ENCODE results near the gene ABCC1.

The ABCC1 gene

DNA sequence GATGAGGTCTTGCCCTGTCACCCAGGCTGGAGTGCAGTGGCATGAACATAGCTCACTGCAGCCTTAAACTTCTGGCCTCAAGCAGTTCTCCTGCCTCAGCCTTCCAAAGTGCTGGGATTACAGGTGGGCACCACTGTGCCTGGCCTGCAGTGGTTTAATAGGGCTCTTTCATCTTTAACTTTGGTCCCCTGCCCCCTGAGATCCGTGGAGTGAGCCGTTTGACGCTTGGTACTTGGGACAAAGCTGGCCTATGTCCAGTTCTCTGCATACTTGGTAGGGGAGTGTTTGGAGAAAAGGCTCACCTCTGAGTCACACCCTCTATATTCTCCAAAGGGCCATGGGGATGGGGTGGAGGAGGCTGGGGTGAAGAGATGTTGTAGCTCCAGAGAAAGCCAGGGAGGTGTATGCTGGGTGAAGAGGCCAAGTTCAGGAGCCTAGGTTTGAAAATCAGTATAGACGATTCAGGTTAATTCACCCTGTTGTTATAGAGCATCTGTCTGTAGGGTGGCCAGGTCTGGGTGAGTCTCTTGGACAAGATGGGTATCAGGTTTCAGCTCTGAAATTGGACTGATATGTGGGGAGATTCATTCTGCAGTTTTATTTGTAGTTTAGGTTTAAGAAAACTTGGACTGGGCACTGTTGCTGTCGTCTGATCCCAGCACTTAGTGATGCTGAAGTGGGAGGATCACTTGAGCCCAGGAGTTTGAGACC is 17.6 kb downstream of the ABCC1 start:
- Histone ChIP-seq H3K4me3 (ENCODE audit: control insufficient read depth in 1 of 7, extremely low read depth in 1 of 7, insufficient read depth in 4 of 7, low read depth in 2 of 7, low read length in 6 of 7) (no peak overlapping the region), H3K4me1 (ENCODE audit: control extremely low read depth in 1 of 4, control insufficient read depth in 4 of 4, insufficient read depth in 4 of 4, low read length in 3 of 4) (peaks cover 0 to 8% (median 4%) of the 10 kb centered on the region in 4 experiments), H3K36me3 (ENCODE audit: control insufficient read depth in 4 of 4, insufficient read depth in 4 of 4, low read length in 3 of 4) (peaks cover 8 to 35% (median 24%) of the 10 kb centered on the region in 4 experiments), H3K9me3 (ENCODE audit: control extremely low read depth in 1 of 5, control insufficient read depth in 4 of 5, insufficient read depth in 2 of 5, low read depth in 1 of 5, low read length in 4 of 5) (peaks cover 0 to 31% (median 20%) of the 10 kb centered on the region in 5 experiments), H3K27ac (ENCODE audit: insufficient read depth in 1 of 2, low read depth in 1 of 2, low read length in 2 of 2, poor library complexity in 1 of 2, severe bottlenecking in 2 of 2) (no peak overlapping the region), H3K27me3 (replicated peaks in 2 of 5; ENCODE audit: control insufficient read depth in 4 of 5, insufficient read depth in 5 of 5, low read length in 4 of 5) (no peaks in the 10 kb centered on the region)
- WGBS (ENCODE audit: insufficient coverage): 100% methylated on average over 1 of the region's 5 CpGs
- ChIA-PET POLR2A (no interaction called here), CTCF (interaction anchor here (0.7 to 2.0 kb wide), 4 partner anchors 7 to 18 kb away, joined by 3 to 8 read pairs (median 7); no protein-coding TSS in a partner anchor)
- no peak for DNase-seq

DNA sequence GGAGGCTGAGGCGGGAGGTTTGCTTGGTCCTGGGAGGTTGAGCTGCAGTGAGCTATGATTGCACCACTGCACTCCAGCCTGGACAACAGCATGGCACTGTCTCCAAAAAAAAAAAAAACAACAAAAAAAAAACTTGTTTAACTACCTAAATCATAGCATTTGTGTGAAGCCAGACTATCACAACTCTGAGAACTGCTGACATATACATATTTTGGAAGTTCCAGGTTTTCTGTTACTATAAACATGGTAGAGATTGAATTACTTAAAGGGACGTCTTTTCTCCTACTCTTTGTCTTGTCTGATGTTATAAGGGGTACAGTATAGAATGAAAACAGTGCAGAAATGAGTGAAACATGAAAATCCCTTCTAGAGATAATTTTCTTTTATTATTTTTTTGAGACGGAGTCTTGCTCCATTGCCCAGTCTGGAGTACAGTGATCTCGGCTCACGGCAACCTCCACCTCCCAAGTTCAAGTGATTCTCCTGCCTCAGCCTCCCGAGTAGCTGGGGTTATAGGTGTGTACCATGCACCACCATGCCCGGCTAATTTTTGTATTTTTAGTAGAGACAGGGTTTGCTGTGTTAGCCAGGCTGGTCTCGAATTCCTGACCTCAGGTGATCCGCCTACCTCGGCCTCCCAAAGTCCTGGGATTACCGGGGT is 18.4 kb downstream of the ABCC1 start:
- POLR2A ChIA-PET: no interaction called here
- Histone ChIP-seq H3K27me3 (replicated peaks in 2 of 5; ENCODE audit: control insufficient read depth in 4 of 5, insufficient read depth in 5 of 5, low read length in 4 of 5) (no peaks in the 10 kb centered on the region), H3K36me3 (ENCODE audit: control insufficient read depth in 4 of 4, insufficient read depth in 4 of 4, low read length in 3 of 4) (peaks cover 8 to 42% (median 28%) of the 10 kb centered on the region in 4 experiments), H3K27ac (ENCODE audit: insufficient read depth in 1 of 2, low read depth in 1 of 2, low read length in 2 of 2, poor library complexity in 1 of 2, severe bottlenecking in 2 of 2) (no peak overlapping the region), H3K4me3 (ENCODE audit: control insufficient read depth in 1 of 7, extremely low read depth in 1 of 7, insufficient read depth in 4 of 7, low read depth in 2 of 7, low read length in 6 of 7) (no peak overlapping the region), H3K9me3 (ENCODE audit: control extremely low read depth in 1 of 5, control insufficient read depth in 4 of 5, insufficient read depth in 2 of 5, low read depth in 1 of 5, low read length in 4 of 5) (peaks cover 0 to 32% (median 27%) of the 10 kb centered on the region in 5 experiments), H3K4me1 (ENCODE audit: control extremely low read depth in 1 of 4, control insufficient read depth in 4 of 4, insufficient read depth in 4 of 4, low read length in 3 of 4) (peaks cover 0 to 5% (median 3%) of the 10 kb centered on the region in 4 experiments)
- CTCF ChIA-PET: interaction anchor here (0.7 to 1.9 kb wide), 4 partner anchors 10 to 19 kb away, joined by 3 to 7 read pairs (median 5); no protein-coding TSS in a partner anchor
- 97% methylated on average over 5 of the region's 11 CpGs for WGBS (ENCODE audit: insufficient coverage)
- DNase-seq: no peak

DNA sequence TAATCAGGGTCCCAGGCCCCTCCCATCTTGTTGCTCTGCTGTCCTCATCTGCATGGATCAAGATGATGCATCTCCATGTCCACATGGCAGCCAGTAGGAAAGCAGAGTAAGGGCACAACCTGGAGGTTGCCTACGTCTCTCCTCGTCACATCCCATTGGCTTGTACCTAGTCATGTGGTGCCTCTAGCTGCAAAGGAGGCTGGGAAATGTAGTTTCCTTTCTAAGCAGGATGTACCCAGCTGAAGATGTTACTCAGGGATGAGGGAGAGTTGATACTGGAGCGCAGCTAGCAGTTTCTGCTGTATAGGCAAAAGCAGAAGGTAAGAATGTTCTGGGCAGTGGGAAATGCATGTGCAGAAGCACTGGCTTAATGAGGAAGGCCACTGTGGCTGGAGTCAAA is 20.8 kb downstream of the ABCC1 start:
- no peak overlapping the region for H3K27ac ChIP-seq (ENCODE audit: insufficient read depth in 1 of 2, low read depth in 1 of 2, low read length in 2 of 2, poor library complexity in 1 of 2, severe bottlenecking in 2 of 2)
- POLR2A ChIA-PET: no interaction called here
- no peaks in the 10 kb centered on the region for H3K27me3 ChIP-seq (replicated peaks in 2 of 5; ENCODE audit: control insufficient read depth in 4 of 5, insufficient read depth in 5 of 5, low read length in 4 of 5)
- WGBS (ENCODE audit: insufficient coverage): 100% methylated on average over 2 of the region's 3 CpGs
- CTCF ChIA-PET: interaction anchor here (0.7 to 1.9 kb wide), 4 partner anchors 9 to 18 kb away, joined by 3 to 5 read pairs (median 3); no protein-coding TSS in a partner anchor
- H3K4me1 ChIP-seq (ENCODE audit: control extremely low read depth in 1 of 4, control insufficient read depth in 4 of 4, insufficient read depth in 4 of 4, low read length in 3 of 4): peaks cover 0 to 7% (median 1%) of the 10 kb centered on the region in 4 experiments
- peaks cover 0 to 31% (median 23%) of the 10 kb centered on the region in 5 experiments for H3K9me3 ChIP-seq (ENCODE audit: control extremely low read depth in 1 of 5, control insufficient read depth in 4 of 5, insufficient read depth in 2 of 5, low read depth in 1 of 5, low read length in 4 of 5)
- peaks cover 11 to 42% (median 25%) of the 10 kb centered on the region in 4 experiments for H3K36me3 ChIP-seq (ENCODE audit: control insufficient read depth in 4 of 4, insufficient read depth in 4 of 4, low read length in 3 of 4)
- peak in 2 of 3 donors; percentile 48 to 64 for DNase-seq
- no peak overlapping the region for H3K4me3 ChIP-seq (ENCODE audit: control insufficient read depth in 1 of 7, extremely low read depth in 1 of 7, insufficient read depth in 4 of 7, low read depth in 2 of 7, low read length in 6 of 7)

DNA sequence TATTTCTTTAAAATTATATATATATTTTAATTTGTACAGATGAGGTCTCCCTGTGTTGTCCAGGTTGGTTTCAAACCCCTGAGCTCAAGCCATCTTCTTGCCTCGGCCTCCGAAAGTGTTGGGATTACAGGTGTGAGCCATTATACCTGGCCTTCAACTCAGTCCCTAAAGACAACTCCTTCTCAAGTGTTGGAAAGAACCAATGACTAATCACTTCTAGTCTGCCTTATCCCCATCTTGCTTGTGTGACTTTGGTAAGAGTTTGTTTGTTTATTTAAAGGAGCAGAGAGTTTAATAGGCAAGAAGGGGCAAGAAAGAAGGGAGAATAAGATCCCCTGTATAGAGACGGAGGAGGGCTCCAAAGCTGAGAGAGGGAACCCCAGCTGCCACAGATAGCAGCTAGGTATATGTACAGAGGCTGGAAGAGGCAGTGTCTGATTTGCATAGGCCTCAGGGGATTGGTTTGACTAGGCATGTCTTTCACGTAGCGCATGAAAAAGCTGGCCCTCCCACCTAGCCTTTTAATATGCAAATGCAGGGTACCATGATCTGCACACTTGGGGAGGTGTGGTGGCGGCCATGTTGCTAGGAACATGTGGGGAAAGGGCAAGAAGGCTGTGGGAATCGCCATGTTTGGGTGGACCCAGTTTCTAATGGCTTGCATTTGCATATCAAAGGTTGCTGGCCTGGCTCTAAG is 21.5 kb downstream of the ABCC1 start:
- no peak overlapping the region for H3K4me3 ChIP-seq (ENCODE audit: control insufficient read depth in 1 of 7, extremely low read depth in 1 of 7, insufficient read depth in 4 of 7, low read depth in 2 of 7, low read length in 6 of 7)
- no peak overlapping the region for H3K27ac ChIP-seq (ENCODE audit: insufficient read depth in 1 of 2, low read depth in 1 of 2, low read length in 2 of 2, poor library complexity in 1 of 2, severe bottlenecking in 2 of 2)
- H3K27me3 ChIP-seq (replicated peaks in 2 of 5; ENCODE audit: control insufficient read depth in 4 of 5, insufficient read depth in 5 of 5, low read length in 4 of 5): no peaks in the 10 kb centered on the region
- no peak for DNase-seq
- peaks cover 0 to 31% (median 23%) of the 10 kb centered on the region in 5 experiments for H3K9me3 ChIP-seq (ENCODE audit: control extremely low read depth in 1 of 5, control insufficient read depth in 4 of 5, insufficient read depth in 2 of 5, low read depth in 1 of 5, low read length in 4 of 5)
- peaks cover 11 to 44% (median 25%) of the 10 kb centered on the region in 4 experiments for H3K36me3 ChIP-seq (ENCODE audit: control insufficient read depth in 4 of 4, insufficient read depth in 4 of 4, low read length in 3 of 4)
- peaks cover 0 to 8% (median 0%) of the 10 kb centered on the region in 4 experiments for H3K4me1 ChIP-seq (ENCODE audit: control extremely low read depth in 1 of 4, control insufficient read depth in 4 of 4, insufficient read depth in 4 of 4, low read length in 3 of 4)
- ChIA-PET CTCF (interaction anchor here (1.3 to 1.9 kb wide), 2 partner anchors 8 to 19 kb away, joined by 3 to 5 read pairs; no protein-coding TSS in a partner anchor), POLR2A (no interaction called here)
- WGBS (ENCODE audit: insufficient coverage): 97% methylated on average over 3 of the region's 7 CpGs

GRCh38 chr16:15971440-15971815 is 22.0 kb downstream of the ABCC1 start:
- H3K4me1 ChIP-seq (ENCODE audit: control extremely low read depth in 1 of 4, control insufficient read depth in 4 of 4, insufficient read depth in 4 of 4, low read length in 3 of 4): peaks cover 0 to 10% (median 0%) of the 10 kb centered on the region in 4 experiments
- H3K4me3 ChIP-seq (ENCODE audit: control insufficient read depth in 1 of 7, extremely low read depth in 1 of 7, insufficient read depth in 4 of 7, low read depth in 2 of 7, low read length in 6 of 7): no peak overlapping the region
- no peak overlapping the region for H3K27ac ChIP-seq (ENCODE audit: insufficient read depth in 1 of 2, low read depth in 1 of 2, low read length in 2 of 2, poor library complexity in 1 of 2, severe bottlenecking in 2 of 2)
- H3K36me3 ChIP-seq (ENCODE audit: control insufficient read depth in 4 of 4, insufficient read depth in 4 of 4, low read length in 3 of 4): peaks cover 11 to 44% (median 26%) of the 10 kb centered on the region in 4 experiments
- POLR2A ChIA-PET: no interaction called here
- DNase-seq: no peak
- no peaks in the 10 kb centered on the region for H3K27me3 ChIP-seq (replicated peaks in 2 of 5; ENCODE audit: control insufficient read depth in 4 of 5, insufficient read depth in 5 of 5, low read length in 4 of 5)
- WGBS (ENCODE audit: insufficient coverage): 96% methylated on average over 6 of the region's 9 CpGs
- CTCF ChIA-PET: no interaction called here
- H3K9me3 ChIP-seq (ENCODE audit: control extremely low read depth in 1 of 5, control insufficient read depth in 4 of 5, insufficient read depth in 2 of 5, low read depth in 1 of 5, low read length in 4 of 5): peaks cover 0 to 31% (median 23%) of the 10 kb centered on the region in 5 experiments

GRCh38 chr16:15972046-15972868 is 22.8 kb downstream of the ABCC1 start:
- ChIA-PET POLR2A (no interaction called here), CTCF (no interaction called here)
- DNase-seq: no peak

More at GRCh38 chr16:15972046-15972868, 22.8 kb downstream of the ABCC1 start:
- 50% methylated on average over 2 of the region's 3 CpGs for WGBS (ENCODE audit: insufficient coverage)
- H3K27ac ChIP-seq (ENCODE audit: insufficient read depth in 1 of 2, low read depth in 1 of 2, low read length in 2 of 2, poor library complexity in 1 of 2, severe bottlenecking in 2 of 2): no peak overlapping the region
- H3K4me3 ChIP-seq (ENCODE audit: control insufficient read depth in 1 of 7, extremely low read depth in 1 of 7, insufficient read depth in 4 of 7, low read depth in 2 of 7, low read length in 6 of 7): no peak overlapping the region
- H3K36me3 ChIP-seq (ENCODE audit: control insufficient read depth in 4 of 4, insufficient read depth in 4 of 4, low read length in 3 of 4): peaks cover 11 to 50% (median 31%) of the 10 kb centered on the region in 4 experiments
- peaks cover 0 to 17% (median 0%) of the 10 kb centered on the region in 4 experiments for H3K4me1 ChIP-seq (ENCODE audit: control extremely low read depth in 1 of 4, control insufficient read depth in 4 of 4, insufficient read depth in 4 of 4, low read length in 3 of 4)
- no peaks in the 10 kb centered on the region for H3K27me3 ChIP-seq (replicated peaks in 2 of 5; ENCODE audit: control insufficient read depth in 4 of 5, insufficient read depth in 5 of 5, low read length in 4 of 5)
- H3K9me3 ChIP-seq (ENCODE audit: control extremely low read depth in 1 of 5, control insufficient read depth in 4 of 5, insufficient read depth in 2 of 5, low read depth in 1 of 5, low read length in 4 of 5): peaks cover 0 to 31% (median 26%) of the 10 kb centered on the region in 5 experiments

Data from common myeloid progenitor, CD34-positive (primary cell).